Measurements from ENCODE around the gene ABCF3. TPM values are rescaled to one million over a fixed set of nuclear protein-coding genes. Genes with fewer than 3 reads are reported as not detected.

ABCF3 gene
- total RNA-seq, 1 experiment from 2014 or later: 56.1 TPM

DNA sequence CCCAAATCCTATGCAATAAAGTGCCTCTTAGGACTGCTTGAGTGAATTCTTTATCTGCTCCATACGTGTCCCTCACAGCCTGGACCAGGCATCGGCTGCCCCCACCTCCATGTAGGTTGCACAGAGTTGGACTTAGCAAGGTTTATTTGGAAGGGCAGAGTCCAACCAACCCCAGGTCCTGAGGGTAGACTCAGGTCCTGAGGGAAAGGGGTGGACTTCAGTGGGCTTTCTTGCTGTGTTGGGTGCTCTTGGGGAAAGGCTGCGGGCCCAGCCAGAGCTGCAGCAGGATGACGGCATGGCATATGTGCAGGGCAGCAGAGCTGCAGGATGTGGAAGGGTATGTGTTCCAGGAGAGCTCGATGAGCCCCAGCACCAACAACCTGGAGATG lies 56.3 kb downstream of the ABCF3 start:
- no peaks in the 10 kb centered on the region for H3K79me2 ChIP-seq (ENCODE audit: insufficient read depth, low read length)
- Mint-ChIP-seq H3K4me3 (no peak overlapping the region), H3K27me3 (ENCODE audit: low read depth) (peaks cover 1% of the 10 kb centered on the region; the same call in 1 of the 2 replicates), H3K9me3 (no peaks in the 10 kb centered on the region), H3K36me3 (ENCODE audit: insufficient read depth in 1 of 3, low read depth in 3 of 3) (peaks cover 15 to 41% (median 36%) of the 10 kb centered on the region in 3 experiments), H3K27ac (no peak overlapping the region), H3K4me1 (no peaks in the 10 kb centered on the region)
- H3K9me3 ChIP-seq (ENCODE audit: control insufficient read depth, low read depth, low read length): no peaks in the 10 kb centered on the region
- H3K14ac ChIP-seq (ENCODE audit: insufficient read depth, low read length): no peak overlapping the region
- no peak overlapping the region for H3K9ac ChIP-seq (ENCODE audit: extremely low read depth, insufficient read length, low read length)
- no peaks in the 10 kb centered on the region for H4K20me1 ChIP-seq (ENCODE audit: control insufficient read depth, insufficient read depth, insufficient read length)
- no peak overlapping the region for H2BK15ac ChIP-seq (ENCODE audit: low read depth, low read length)
- H4K8ac ChIP-seq (replicated peaks; ENCODE audit: insufficient read length, low read depth, low read length): no peak overlapping the region
- H3K18ac ChIP-seq (ENCODE audit: insufficient read length, low read depth, low read length): no peak overlapping the region
- no peak for TF ChIP-seq CTCF (conservative IDR thresholded peaks at IDR 0.05)
- DNase-seq: no peak
- H3K4me1 ChIP-seq (ENCODE audit: insufficient read depth, low read length): no peaks in the 10 kb centered on the region
- H4K91ac ChIP-seq (ENCODE audit: insufficient read length, low read depth, low read length): no peak overlapping the region
- no peak overlapping the region for H2BK5ac ChIP-seq (ENCODE audit: insufficient read length, low read length)
- H3K4ac ChIP-seq (ENCODE audit: low read depth, low read length): no peak overlapping the region
- H3K4me2 ChIP-seq (ENCODE audit: insufficient read depth, insufficient read length, low read length): no peak overlapping the region
- no peak overlapping the region for H3T11ph ChIP-seq (ENCODE audit: low read length)
- H3K23ac ChIP-seq (ENCODE audit: insufficient read length, low read depth, low read length): no peak overlapping the region
- WGBS (ENCODE audit: extremely low coverage, insufficient read length, low lambda C conversion rate): no CpG with 5 or more reads among the region's 5 CpGs
- no peak overlapping the region for H2BK120ac ChIP-seq (ENCODE audit: low read depth, low read length, poor library complexity, severe bottlenecking)
- H3K56ac ChIP-seq (ENCODE audit: insufficient read length, low read depth, low read length): no peak overlapping the region
- H2BK12ac ChIP-seq (ENCODE audit: insufficient read length, low read depth, low read length): no peak overlapping the region
- no peak overlapping the region for H2AK5ac ChIP-seq (ENCODE audit: insufficient read length, low read length)
- H2AFZ ChIP-seq (ENCODE audit: low read length): no peak overlapping the region
- H3K27ac ChIP-seq (ENCODE audit: insufficient read length, low read depth, low read length): no peak overlapping the region
- H2BK20ac ChIP-seq (ENCODE audit: low read depth, low read length, poor library complexity, severe bottlenecking): no peak overlapping the region
- H3K27me3 ChIP-seq (ENCODE audit: insufficient read depth, low read length): no peaks in the 10 kb centered on the region
- no peaks in the 10 kb centered on the region for H3K79me1 ChIP-seq (ENCODE audit: insufficient read depth, low read depth, low read length, poor library complexity, severe bottlenecking)
- H3K23me2 ChIP-seq (ENCODE audit: insufficient read length, low read depth, low read length, poor library complexity, severe bottlenecking): no peaks in the 10 kb centered on the region
- H4K5ac ChIP-seq (ENCODE audit: insufficient read length, low read depth, low read length): no peak overlapping the region

Small RNAs within 50 kb of the gene (microRNA-seq; reads per million reads assigned to microRNA genes)
- 1.3 reads per million, percentile 7 among the genes with 10 or more reads in this experiment for gene MIR1224 (ENCODE audit: borderline microRNAs expressed)

Other genes starting within 250 kb of the ABCF3 start
- gene ABCC5, start 168.3 kb upstream of the ABCF3 start, total RNA-seq (2021): 32.5 and 37.6 TPM in 2 replicates
- not detected in 2 replicates for gene HTR3D, start 154.5 kb upstream of the ABCF3 start, total RNA-seq (2021)
- gene HTR3C, start 133.2 kb upstream of the ABCF3 start, total RNA-seq (2021): not detected in 2 replicates
- not detected in 2 replicates for gene HTR3E, start 89.1 kb upstream of the ABCF3 start, total RNA-seq (2021)
- 38.4 and 42.0 TPM in 2 replicates for gene EIF2B5, start 50.8 kb upstream of the ABCF3 start, total RNA-seq (2021)
- gene DVL3, start 30.8 kb upstream of the ABCF3 start, total RNA-seq (2021): 64.7 and 69.7 TPM in 2 replicates
- gene AP2M1, start 11.3 kb upstream of the ABCF3 start, total RNA-seq (2021): 443 and 459 TPM in 2 replicates
- 2.7 TPM in 2 replicates for gene VWA5B2, start 43.4 kb downstream of the ABCF3 start, total RNA-seq (2021)
- 54.1 and 62.2 TPM in 2 replicates for gene ALG3, start 62.8 kb downstream of the ABCF3 start, total RNA-seq (2021)
- gene EEF1AKMT4, start 63.5 kb downstream of the ABCF3 start, total RNA-seq (2021): 8.1 and 9.8 TPM in 2 replicates
- gene CAMK2N2, start 75.4 kb downstream of the ABCF3 start, total RNA-seq (2021): 12.6 and 13.9 TPM in 2 replicates
- not detected in 2 replicates for gene ECE2, start 89.8 kb downstream of the ABCF3 start, total RNA-seq (2021)
- gene PSMD2, start 113.0 kb downstream of the ABCF3 start, total RNA-seq (2021): 337 and 344 TPM in 2 replicates
- gene EIF4G1, start 128.4 kb downstream of the ABCF3 start, total RNA-seq (2021): 532 and 544 TPM in 2 replicates
- 14.4 and 15.5 TPM in 2 replicates for gene FAM131A, start 151.4 kb downstream of the ABCF3 start, total RNA-seq (2021)
- 17.2 and 19.5 TPM in 2 replicates for gene CLCN2, start 175.4 kb downstream of the ABCF3 start, total RNA-seq (2021)
- 115 and 122 TPM in 2 replicates for gene POLR2H, start 175.5 kb downstream of the ABCF3 start, total RNA-seq (2021)
- gene THPO, start 192.0 kb downstream of the ABCF3 start, total RNA-seq (2021): 0.64 and 0.85 TPM in 2 replicates
- gene CHRD, start 193.9 kb downstream of the ABCF3 start, total RNA-seq (2021): 1.8 and 1.9 TPM in 2 replicates